ENCODE measurements around the gene ADCY3.

DNA sequence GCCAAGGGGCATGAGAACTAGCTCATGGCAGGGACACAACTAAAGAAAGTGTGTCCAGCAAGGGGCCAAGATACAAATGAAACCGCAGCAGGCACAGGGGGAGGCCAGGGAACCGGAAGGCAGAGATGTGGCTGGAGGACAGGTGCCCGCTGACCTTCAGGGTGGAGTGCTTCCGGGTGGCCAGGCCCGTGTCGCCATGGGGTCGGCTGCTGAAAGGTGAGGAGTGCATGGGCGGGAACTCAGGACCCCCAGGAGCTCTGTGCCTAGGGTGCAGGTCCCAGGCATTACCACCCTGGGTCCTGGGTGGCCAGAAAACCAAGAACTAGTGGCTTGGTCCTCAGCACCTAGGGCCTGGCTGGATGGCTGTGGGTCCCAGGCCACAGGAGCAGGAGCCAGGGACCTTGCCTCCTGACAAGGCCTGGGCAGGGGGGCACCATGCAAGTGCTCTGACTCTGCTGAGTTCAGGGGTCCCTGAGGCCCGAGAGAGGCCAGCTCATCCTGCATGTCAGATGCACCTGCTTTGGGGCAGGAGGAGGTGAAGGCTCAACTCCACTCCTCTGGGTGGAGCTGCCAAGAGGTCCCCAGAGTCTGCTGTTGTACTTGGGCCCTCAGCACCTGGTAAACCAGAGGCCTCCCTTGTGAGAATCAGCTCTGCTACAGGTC is 75.9 kb downstream of the ADCY3 start:
- TF ChIP-seq, protein P1, sequence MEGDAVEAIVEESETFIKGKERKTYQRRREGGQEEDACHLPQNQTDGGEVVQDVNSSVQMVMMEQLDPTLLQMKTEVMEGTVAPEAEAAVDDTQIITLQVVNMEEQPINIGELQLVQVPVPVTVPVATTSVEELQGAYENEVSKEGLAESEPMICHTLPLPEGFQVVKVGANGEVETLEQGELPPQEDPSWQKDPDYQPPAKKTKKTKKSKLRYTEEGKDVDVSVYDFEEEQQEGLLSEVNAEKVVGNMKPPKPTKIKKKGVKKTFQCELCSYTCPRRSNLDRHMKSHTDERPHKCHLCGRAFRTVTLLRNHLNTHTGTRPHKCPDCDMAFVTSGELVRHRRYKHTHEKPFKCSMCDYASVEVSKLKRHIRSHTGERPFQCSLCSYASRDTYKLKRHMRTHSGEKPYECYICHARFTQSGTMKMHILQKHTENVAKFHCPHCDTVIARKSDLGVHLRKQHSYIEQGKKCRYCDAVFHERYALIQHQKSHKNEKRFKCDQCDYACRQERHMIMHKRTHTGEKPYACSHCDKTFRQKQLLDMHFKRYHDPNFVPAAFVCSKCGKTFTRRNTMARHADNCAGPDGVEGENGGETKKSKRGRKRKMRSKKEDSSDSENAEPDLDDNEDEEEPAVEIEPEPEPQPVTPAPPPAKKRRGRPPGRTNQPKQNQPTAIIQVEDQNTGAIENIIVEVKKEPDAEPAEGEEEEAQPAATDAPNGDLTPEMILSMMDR (CRISPR knock-in tag; IDR thresholded peaks at IDR 0.05) = no peak
- TF ChIP-seq FOSL1 (CRISPR knock-in tag; IDR thresholded peaks at IDR 0.05; ENCODE audit: borderline replicate concordance) (no peak), ZNF335 (CRISPR knock-in tag; IDR thresholded peaks at IDR 0.05) (no peak), ZFP41 (CRISPR knock-in tag; IDR thresholded peaks at IDR 0.05; ENCODE audit: borderline replicate concordance) (no peak), ZNF709 (CRISPR knock-in tag; IDR thresholded peaks at IDR 0.05) (no peak), KLF16 (CRISPR knock-in tag; IDR thresholded peaks at IDR 0.05) (no peak), NFE2L1 (CRISPR knock-in tag; IDR thresholded peaks at IDR 0.05; ENCODE audit: borderline replicate concordance) (no peak), ZFY (CRISPR knock-in tag; IDR thresholded peaks at IDR 0.05) (no peak), CEBPB (IDR thresholded peaks at IDR 0.05; ENCODE audit: borderline replicate concordance, low read depth, low read length) (no peak), NFIC (IDR thresholded peaks at IDR 0.05; ENCODE audit: low read length) (no peak)
- TF ChIP-seq, protein P2, sequence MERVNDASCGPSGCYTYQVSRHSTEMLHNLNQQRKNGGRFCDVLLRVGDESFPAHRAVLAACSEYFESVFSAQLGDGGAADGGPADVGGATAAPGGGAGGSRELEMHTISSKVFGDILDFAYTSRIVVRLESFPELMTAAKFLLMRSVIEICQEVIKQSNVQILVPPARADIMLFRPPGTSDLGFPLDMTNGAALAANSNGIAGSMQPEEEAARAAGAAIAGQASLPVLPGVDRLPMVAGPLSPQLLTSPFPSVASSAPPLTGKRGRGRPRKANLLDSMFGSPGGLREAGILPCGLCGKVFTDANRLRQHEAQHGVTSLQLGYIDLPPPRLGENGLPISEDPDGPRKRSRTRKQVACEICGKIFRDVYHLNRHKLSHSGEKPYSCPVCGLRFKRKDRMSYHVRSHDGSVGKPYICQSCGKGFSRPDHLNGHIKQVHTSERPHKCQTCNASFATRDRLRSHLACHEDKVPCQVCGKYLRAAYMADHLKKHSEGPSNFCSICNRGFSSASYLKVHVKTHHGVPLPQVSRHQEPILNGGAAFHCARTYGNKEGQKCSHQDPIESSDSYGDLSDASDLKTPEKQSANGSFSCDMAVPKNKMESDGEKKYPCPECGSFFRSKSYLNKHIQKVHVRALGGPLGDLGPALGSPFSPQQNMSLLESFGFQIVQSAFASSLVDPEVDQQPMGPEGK (CRISPR knock-in tag; IDR thresholded peaks at IDR 0.05) = no peak
- TF ChIP-seq, protein P3, sequence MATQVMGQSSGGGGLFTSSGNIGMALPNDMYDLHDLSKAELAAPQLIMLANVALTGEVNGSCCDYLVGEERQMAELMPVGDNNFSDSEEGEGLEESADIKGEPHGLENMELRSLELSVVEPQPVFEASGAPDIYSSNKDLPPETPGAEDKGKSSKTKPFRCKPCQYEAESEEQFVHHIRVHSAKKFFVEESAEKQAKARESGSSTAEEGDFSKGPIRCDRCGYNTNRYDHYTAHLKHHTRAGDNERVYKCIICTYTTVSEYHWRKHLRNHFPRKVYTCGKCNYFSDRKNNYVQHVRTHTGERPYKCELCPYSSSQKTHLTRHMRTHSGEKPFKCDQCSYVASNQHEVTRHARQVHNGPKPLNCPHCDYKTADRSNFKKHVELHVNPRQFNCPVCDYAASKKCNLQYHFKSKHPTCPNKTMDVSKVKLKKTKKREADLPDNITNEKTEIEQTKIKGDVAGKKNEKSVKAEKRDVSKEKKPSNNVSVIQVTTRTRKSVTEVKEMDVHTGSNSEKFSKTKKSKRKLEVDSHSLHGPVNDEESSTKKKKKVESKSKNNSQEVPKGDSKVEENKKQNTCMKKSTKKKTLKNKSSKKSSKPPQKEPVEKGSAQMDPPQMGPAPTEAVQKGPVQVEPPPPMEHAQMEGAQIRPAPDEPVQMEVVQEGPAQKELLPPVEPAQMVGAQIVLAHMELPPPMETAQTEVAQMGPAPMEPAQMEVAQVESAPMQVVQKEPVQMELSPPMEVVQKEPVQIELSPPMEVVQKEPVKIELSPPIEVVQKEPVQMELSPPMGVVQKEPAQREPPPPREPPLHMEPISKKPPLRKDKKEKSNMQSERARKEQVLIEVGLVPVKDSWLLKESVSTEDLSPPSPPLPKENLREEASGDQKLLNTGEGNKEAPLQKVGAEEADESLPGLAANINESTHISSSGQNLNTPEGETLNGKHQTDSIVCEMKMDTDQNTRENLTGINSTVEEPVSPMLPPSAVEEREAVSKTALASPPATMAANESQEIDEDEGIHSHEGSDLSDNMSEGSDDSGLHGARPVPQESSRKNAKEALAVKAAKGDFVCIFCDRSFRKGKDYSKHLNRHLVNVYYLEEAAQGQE (IDR thresholded peaks at IDR 0.05; ENCODE audit: borderline replicate concordance in 1 of 2, low read depth in 1 of 2, low read length in 2 of 2) = no peak

All from HepG2 (cell line).